HG03103 (cell line): Measurements from ENCODE around the gene FAAP100.

Experiments
- ATAC-seq: cut with Tn5 transposase; IDR thresholded peaks from one replicate; pipeline ENCODE4 v1.9.1; 2021; ENCODE audit warnings: low read depth; ENCODE audit not compliant: unreplicated experiment

The FAAP100 gene

GRCh38 chr17:81577278-81578000 lies 25.3 kb upstream of the FAAP100 start:
- ATAC-seq: no peak

- ATAC-seq: no peak
Observed at GRCh38 chr17:81576621-81577277, 24.6 kb upstream of the FAAP100 start.

GRCh38 chr17:81575836-81576235 lies 23.7 kb upstream of the FAAP100 start:
- no peak for ATAC-seq

GRCh38 chr17:81574643-81574956 lies 22.4 kb upstream of the FAAP100 start:
- no peak for ATAC-seq

GRCh38 chr17:81573794-81574642 lies 21.9 kb upstream of the FAAP100 start:
- ATAC-seq: no peak

- ATAC-seq: no peak
Observed at GRCh38 chr17:81572563-81573168, 20.5 kb upstream of the FAAP100 start.

- ATAC-seq: no peak
Observed at GRCh38 chr17:81570964-81571363, 18.8 kb upstream of the FAAP100 start.

GRCh38 chr17:81569986-81570514 lies 17.9 kb upstream of the FAAP100 start:
- ATAC-seq: no peak

GRCh38 chr17:81568416-81568815 lies 16.3 kb upstream of the FAAP100 start:
- no peak for ATAC-seq

GRCh38 chr17:81567191-81567590 lies 15.0 kb upstream of the FAAP100 start:
- ATAC-seq: no peak

- no peak for ATAC-seq
Observed at GRCh38 chr17:81566461-81567126, 14.4 kb upstream of the FAAP100 start.

GRCh38 chr17:81565231-81565630 lies 13.1 kb upstream of the FAAP100 start:
- no peak for ATAC-seq

GRCh38 chr17:81564778-81565177 lies 12.6 kb upstream of the FAAP100 start:
- no peak for ATAC-seq

- ATAC-seq: no peak
Observed at GRCh38 chr17:81563861-81564586, 11.9 kb upstream of the FAAP100 start.

- no peak for ATAC-seq
Observed at GRCh38 chr17:81561494-81561885, 9.3 kb upstream of the FAAP100 start.

- no peak for ATAC-seq
Observed at GRCh38 chr17:81558941-81559806, 7.0 kb upstream of the FAAP100 start.

- ATAC-seq: no peak
Observed at GRCh38 chr17:81558115-81558468, 5.9 kb upstream of the FAAP100 start.

GRCh38 chr17:81557276-81558114 lies 5.3 kb upstream of the FAAP100 start:
- no peak for ATAC-seq
